C1 segment of cervical spinal cord (tissue), 14 donors: Measurements from ENCODE around the gene DMRTB1.

Experiments
- DNase-seq, 14 donors: peaks; one replicate each; lab custom pipeline; 2025; lab: John Stamatoyannopoulos, UW

DMRTB1 gene

DNA sequence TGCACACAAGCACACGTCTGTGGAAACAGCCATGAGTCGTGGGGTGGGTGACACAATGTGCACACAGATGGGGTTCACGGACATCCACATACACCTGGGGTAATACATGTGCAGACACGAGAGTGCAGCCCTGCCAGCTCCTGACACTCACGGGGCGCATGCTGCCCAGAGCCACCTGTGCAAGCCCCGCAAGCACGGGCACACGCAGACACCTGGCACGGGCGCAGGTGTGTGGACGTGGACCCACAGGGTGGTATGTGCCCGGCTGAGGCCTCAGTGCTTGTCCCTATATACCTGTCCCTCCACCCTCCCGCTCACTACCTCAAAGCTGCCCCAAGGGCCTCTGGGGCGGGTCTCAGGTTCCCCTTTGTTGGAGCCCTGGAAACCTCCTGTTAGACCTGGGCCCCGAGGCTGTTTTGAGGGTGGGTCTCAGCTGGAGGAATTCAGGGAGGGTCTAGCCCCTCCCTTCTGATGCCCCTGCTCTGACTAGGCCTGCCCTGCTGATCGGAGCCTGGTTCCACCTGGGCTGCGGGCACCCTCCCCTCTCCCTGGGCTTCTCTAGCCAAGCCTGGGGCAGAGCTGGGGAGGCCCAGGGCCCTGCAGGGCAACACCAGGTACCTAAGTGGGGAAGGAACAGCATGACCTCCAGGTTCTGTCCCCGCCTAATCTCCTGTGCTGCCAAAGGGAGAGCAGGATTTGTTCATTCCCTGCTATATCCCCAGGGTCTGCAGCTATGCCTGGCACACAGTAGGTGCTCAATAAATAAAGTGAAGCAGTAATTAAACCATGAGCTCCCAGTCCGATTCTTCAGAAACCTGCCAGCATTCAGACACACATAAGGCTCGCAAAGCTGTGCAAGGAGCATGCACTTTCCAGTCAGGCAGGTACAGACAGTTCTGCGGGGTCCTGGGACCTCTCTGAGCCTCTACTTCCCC, 49.1 kb downstream of the DMRTB1 start:
- no peak for DNase-seq

DNA sequence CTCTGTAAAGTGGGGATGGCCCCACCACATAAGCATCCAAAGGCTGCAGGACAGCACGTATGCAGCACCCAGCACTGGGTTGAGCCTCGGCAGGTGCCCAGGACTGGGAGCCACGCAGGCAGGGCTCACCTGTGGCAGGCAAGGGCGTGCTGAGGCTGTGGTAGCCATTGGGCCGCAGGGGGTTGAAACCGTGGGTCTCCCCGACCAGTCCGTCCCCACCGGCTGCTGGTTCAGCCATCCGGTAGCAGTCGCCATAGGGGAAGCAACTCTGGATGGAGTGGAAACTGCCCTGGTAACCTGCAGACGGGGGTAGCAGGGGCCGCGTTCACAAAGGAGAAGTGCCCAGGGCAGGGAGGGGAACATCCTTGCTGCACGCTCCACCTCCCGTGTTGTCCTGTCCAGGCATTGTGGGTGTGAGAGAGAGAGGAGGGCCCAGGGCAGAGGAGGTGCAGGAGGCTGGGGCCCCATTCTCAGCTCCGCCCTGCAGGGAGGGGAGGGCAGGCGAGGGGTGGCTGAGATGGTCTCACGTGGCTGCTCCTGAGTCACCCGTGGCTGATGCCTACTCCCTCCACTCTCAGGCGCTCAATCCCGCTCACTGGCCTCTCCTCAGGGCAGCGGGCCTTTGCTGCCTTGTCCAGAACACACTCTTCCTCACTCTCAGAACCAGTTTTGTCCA, 49.9 kb downstream of the DMRTB1 start:
- no peak for DNase-seq

DNA sequence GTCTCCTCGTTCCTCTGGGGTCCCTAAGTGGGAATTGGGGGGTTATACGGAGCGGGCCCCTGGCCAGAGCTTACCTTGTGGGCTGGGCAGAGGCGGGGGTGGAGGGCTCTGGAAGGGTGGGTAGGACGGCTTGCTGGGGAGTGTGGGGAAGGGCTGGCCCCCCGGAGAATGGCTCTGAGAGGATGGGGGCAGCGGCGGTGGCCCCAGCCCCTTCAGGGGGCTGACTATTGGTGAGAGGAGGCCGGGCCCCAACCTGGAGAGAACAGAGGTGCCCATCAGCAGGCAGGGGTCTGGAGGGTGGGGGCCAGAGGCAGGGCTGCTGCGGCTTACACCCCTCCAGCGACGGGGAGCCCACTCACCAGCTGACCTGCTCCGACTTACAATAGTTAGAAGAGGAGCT, 50.6 kb downstream of the DMRTB1 start:
- DNase-seq: no peak

GRCh38 chr1:53510215-53510614, 51.0 kb downstream of the DMRTB1 start:
- no peak for DNase-seq

DNA sequence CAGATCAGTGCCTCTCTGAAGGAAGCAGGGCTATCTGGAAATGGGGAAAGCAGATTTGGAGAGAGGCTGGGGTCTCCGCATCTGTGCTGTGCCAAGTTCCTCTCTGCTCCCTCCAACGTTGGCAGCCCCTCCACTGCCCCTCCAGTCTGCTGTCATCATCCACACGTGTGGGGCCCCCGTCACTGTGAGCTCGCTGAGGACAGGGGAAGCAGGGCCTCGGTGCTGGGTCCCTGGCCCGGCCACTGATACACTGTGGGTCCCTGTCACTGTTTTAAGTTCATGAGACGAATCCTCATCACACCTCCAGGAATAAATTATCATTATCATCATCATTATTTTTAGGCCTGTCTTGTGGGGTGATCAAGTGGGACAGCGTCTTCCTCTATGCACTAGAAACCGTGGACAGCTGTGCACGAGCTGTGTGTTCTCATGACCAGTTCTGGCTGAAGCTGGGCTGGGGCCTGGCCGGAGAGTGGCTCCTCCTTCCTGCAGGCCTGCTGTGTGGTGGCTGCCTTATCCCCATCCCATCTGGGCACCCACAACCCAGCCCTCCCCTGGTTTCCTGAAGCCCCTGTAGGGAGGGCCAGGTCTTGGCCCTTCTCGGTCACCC, 52.2 kb downstream of the DMRTB1 start:
- no peak for DNase-seq

GRCh38 chr1:53511933-53512806, 53.0 kb downstream of the DMRTB1 start:
- DNase-seq: no peak

- no peak for DNase-seq
Measured at GRCh38 chr1:53512807-53513755, 53.9 kb downstream of the DMRTB1 start.

GRCh38 chr1:53513846-53514245, 54.6 kb downstream of the DMRTB1 start:
- no peak for DNase-seq

- no peak for DNase-seq
Measured at GRCh38 chr1:53514436-53514835, 55.2 kb downstream of the DMRTB1 start.

GRCh38 chr1:53516181-53516580, 57.0 kb downstream of the DMRTB1 start:
- no peak for DNase-seq
